ENCODE measurements around the gene ZNF629.
A peak's percentile ranks its signal among the peaks of the same experiment; 100 is the strongest.

ZNF629 gene

DNA sequence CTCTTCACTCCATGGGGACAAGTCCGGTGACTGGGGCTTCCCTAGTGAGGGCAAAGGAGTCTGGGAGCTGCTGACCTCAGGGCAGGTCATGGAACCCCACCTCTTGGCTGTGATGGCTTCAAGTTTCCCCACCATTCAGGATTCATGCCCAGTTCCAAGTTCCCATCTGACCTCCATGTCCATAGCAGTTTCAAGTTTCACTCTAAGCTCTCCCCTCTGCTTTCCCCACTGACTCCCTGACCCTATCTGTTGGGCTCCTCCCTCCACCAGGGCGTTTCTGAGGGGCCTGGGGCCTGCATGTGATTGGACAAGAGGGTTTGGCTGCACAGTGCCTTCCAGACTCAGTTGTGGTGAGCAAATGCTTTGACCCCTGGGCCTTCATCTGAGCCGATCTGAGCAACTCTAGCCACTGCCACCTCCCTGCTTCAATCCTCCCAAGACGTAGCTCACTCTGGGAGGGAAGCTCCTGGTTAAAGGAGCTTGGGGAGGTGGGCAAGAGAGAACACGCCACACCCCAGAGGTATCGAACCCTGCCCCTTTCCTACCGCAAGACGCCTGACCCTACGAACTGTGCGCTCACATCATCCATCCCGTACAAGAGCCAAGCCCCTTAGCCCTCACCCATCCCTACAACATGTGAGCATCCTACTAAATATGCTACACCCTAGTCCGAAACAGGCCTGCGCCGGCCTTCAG is 8.3 kb downstream of the ZNF629 start:
- Histone ChIP-seq H3K36me3 (replicated peaks) (peaks cover 32% of the 10 kb centered on the region), H3K27ac (no peak overlapping the region), H3K27me3 (replicated peaks) (no peaks in the 10 kb centered on the region), H3K4me3 (ENCODE audit: low read depth, low read length) (no peak overlapping the region)
- in situ Hi-C loops (cut with HindIII; ENCODE audit: low pct_ligation_motif_present, low sequenced_read_pairs), result loop anchor here (25.0 kb wide), 1 partner anchor 109 kb away; the partner anchor contains the start of genes BCL7C and CTF1
- no peak for DNase-seq
- TF ChIP-seq, protein P1, sequence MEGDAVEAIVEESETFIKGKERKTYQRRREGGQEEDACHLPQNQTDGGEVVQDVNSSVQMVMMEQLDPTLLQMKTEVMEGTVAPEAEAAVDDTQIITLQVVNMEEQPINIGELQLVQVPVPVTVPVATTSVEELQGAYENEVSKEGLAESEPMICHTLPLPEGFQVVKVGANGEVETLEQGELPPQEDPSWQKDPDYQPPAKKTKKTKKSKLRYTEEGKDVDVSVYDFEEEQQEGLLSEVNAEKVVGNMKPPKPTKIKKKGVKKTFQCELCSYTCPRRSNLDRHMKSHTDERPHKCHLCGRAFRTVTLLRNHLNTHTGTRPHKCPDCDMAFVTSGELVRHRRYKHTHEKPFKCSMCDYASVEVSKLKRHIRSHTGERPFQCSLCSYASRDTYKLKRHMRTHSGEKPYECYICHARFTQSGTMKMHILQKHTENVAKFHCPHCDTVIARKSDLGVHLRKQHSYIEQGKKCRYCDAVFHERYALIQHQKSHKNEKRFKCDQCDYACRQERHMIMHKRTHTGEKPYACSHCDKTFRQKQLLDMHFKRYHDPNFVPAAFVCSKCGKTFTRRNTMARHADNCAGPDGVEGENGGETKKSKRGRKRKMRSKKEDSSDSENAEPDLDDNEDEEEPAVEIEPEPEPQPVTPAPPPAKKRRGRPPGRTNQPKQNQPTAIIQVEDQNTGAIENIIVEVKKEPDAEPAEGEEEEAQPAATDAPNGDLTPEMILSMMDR (IDR thresholded peaks at IDR 0.05; ENCODE audit: low read depth, low read length, missing control alignments), result no peak

DNA sequence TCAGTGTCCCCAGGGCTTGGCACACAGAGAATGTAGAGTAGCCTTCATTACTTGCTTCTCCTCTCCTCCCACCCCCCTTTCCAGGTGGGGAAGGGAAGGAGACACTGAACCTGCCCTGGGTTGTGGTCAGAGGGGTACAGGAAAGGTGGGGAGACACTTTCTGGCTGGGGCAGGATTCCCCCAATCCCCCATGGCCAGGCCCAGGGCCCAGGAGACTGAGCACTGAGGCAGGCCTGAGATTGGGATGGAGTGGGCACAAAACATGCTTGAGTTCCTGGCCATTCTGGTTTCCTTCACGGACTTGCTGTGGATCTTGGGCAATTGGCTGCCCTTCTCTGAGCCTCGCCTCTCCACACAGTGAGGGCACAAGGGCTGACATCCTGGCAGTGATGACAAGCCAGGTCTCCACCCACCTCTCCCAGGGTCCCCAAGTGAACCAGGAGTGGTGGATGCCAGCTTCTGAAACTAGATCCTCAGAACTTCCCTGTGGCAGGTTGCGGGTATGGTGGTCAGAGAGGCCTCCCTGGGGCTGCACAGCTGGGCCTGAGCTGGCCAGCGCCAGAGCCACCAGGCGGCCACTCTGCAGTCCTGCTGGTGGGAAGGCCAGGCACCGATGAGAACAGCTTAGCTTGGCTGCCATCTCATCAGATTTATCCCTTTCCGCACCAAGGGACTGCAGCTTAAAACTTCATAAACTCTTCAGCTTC is 9.3 kb downstream of the ZNF629 start:
- DNase-seq, result no peak
- in situ Hi-C loops (cut with HindIII; ENCODE audit: low pct_ligation_motif_present, low sequenced_read_pairs), result loop anchor here (25.0 kb wide), 1 partner anchor 110 kb away; the partner anchor contains the start of genes BCL7C and CTF1
- Histone ChIP-seq H3K27ac (no peak overlapping the region), H3K36me3 (replicated peaks) (peaks cover 32% of the 10 kb centered on the region), H3K27me3 (replicated peaks) (no peaks in the 10 kb centered on the region), H3K4me3 (ENCODE audit: low read depth, low read length) (no peak overlapping the region)
- TF ChIP-seq, protein P1 (IDR thresholded peaks at IDR 0.05; ENCODE audit: low read depth, low read length, missing control alignments), result no peak

DNA sequence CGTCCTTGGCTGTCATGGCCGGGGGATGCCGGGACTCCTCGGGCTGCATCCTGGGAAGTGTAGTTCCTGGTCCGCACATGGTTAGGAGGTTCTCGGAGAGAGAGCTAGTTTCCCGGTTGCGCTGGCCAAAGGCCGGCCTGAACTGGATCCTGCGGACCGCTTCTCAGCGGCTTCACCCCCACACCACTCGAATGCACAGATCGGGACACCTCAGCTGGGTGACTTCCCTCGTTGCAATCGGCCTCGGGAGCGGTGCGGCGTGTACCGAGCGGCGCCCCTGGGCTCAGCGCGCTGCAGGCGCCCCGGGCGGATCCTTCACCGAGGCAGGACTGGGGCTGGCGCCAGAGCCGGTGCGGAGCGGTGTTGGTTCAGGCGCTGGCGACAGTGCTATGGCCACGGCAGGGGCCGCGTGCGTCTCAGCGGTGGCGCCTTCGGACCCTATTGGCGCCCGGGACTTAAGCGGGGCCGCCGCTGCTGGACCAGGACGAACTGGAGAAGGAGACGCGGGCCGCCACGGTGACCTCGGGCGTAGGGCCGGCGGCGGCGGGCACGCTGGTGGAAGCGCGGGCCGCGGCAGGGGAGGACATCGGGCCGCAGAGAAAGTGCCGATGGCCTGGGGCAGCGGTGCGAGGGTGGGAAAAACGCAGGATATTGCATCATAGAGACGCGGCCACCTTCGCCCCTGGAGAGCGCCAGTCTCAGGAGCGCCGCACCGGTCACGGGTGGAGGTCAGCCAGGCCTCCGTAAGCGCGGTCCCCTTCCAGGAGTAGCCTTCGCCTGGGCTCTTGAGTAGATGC is 11.4 kb downstream of the ZNF629 start:
- Histone ChIP-seq H3K27me3 (replicated peaks) (no peaks in the 10 kb centered on the region), H3K36me3 (replicated peaks) (peaks cover 40% of the 10 kb centered on the region), H3K4me3 (ENCODE audit: low read depth, low read length) (peak overlapping the region; percentile 74), H3K27ac (peak overlapping the region; percentile 55)
- DNase-seq, result peak; percentile 78
- TF ChIP-seq, protein P1 (IDR thresholded peaks at IDR 0.05; ENCODE audit: low read depth, low read length, missing control alignments), result no peak
- in situ Hi-C loops (cut with HindIII; ENCODE audit: low pct_ligation_motif_present, low sequenced_read_pairs), result loop anchor here (25.0 kb wide), 1 partner anchor 112 kb away; the partner anchor contains the start of genes BCL7C and CTF1

DNA sequence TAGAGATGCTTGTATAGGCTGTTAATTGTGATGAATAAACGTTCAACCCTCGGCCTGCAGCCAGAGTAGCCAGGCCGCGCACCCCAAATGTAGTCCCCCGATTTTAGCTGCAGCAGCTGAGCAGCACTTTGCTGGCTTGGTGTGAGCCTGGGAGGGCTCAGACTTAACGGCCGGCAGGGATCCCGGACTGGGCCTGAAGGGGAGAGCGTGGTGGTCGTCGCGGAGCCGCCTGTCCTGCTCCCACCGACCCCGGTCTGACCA is 11.9 kb downstream of the ZNF629 start:
- DNase-seq, result no peak
- H3K36me3 ChIP-seq (replicated peaks), result peaks cover 45% of the 10 kb centered on the region
- in situ Hi-C loops (cut with HindIII; ENCODE audit: low pct_ligation_motif_present, low sequenced_read_pairs), result loop anchor here (25.0 kb wide), 1 partner anchor 112 kb away; the partner anchor contains the start of genes BCL7C and CTF1
- no peak overlapping the region for H3K27ac ChIP-seq
- no peaks in the 10 kb centered on the region for H3K27me3 ChIP-seq (replicated peaks)
- TF ChIP-seq, protein P1 (IDR thresholded peaks at IDR 0.05; ENCODE audit: low read depth, low read length, missing control alignments), result no peak
- peak overlapping the region; percentile 74 for H3K4me3 ChIP-seq (ENCODE audit: low read depth, low read length)

DNA sequence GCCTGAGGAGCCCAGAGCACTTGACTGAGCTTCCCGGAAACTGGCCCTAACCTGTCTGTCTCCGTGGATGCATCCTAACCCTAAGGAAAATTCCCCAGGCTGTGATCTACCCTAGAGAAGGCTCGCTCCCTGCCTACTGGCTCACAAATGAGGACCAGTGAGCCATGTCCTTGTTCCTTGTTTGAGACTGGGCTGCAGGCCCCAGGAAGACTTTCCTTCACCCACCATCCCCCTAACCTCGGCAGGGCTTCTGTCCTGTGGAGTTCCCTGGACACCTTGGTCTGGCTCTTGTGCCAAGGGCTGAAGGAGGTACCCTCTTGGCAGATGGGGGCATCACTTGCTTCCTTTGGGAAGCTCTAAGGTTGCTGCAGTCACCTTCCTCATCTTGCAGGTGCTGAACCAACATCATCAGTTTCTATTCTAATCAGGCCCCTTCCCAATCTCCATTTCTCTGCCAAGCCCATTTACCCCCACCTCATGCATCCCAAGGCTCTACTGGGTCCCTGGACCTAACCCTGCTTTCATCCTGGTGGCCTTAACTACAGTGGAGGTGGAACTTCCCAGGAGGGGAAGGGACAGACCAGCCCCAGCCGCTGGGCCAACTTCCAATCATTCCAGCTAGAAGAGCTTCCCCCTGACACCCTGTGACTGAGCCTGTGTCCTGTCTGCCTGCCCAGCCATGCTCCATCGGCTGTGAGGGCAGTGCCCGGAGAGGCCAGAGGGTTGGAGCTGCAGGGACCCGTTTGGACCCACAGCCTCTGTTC is 12.5 kb downstream of the ZNF629 start:
- in situ Hi-C loops (cut with HindIII; ENCODE audit: low pct_ligation_motif_present, low sequenced_read_pairs), result loop anchor here (25.0 kb wide), 1 partner anchor 113 kb away; the partner anchor contains the start of genes BCL7C and CTF1
- no peak for DNase-seq

More for the DNA sequence above, 12.5 kb downstream of the ZNF629 start:
- TF ChIP-seq, protein P1 (IDR thresholded peaks at IDR 0.05; ENCODE audit: low read depth, low read length, missing control alignments), result no peak
- H3K27me3 ChIP-seq (replicated peaks), result no peaks in the 10 kb centered on the region
- H3K36me3 ChIP-seq (replicated peaks), result peaks cover 49% of the 10 kb centered on the region
- peak overlapping the region; percentile 74 for H3K4me3 ChIP-seq (ENCODE audit: low read depth, low read length)
- no peak overlapping the region for H3K27ac ChIP-seq

All from brain microvascular endothelial cell (primary cell).